Heart left ventricle (tissue), 13 donors: ENCODE measurements around the gene SYTL5.

Experiments
- POLR2A ChIP-seq, 2 donors: fragments of 450-650 bp; IDR thresholded peaks; one replicate each; pipeline ENCODE4 v1.6.1; 2017; ENCODE audit warnings: antibody characterized with exemption in 2 of 2, mild to moderate bottlenecking in 2 of 2, moderate library complexity in 2 of 2
- TF ChIP-seq, protein P1 (sequence below), 12 donors: fragments of 200-600 bp; sonication (generic) in 4 of 12; IDR thresholded peaks; one replicate each; pipeline versions ENCODE4 v1.5.0 to v1.8.0; 2018 to 2022; ENCODE audit warnings: antibody characterized with exemption in 12 of 12, mild to moderate bottlenecking in 5 of 12
- donor health status: ischemic (EF 13 %, LVEDD 7.1; RV severe dilation, severe dysfunction).
- donor health status: DM: no; HTN: yes; CAD: no.
- donor health status: DM: no; HTN: no; CAD: no.
- donor health status: ischemic (EF 25% LVEDD 6.9; RV normal size, moderate dysfunction).
- donor health status: ischemic (EF 25% LVEDD 5.7; RV mildly dilated, moderate dysfunction).
- donor health status: ischemic (EF 35%, LVEDD 5.7; RV mildly dilated, moderate dysfunction).
- donor health status: nonischemic (EF 11% LVEDD 7.7; RV severe dilation, severe dysfunction).
- donor health status: DM: yes; HTN: yes; CAD: no.
- donor health status: PGD.
- donor health status: ischemic (EF 29% LVEDD 5.4; RV normal size, mild dysfunction).
- donor health status: nonischemic (EF 23%, LVEDD 6.1; RV moderate dilation, normal function).

DNA sequence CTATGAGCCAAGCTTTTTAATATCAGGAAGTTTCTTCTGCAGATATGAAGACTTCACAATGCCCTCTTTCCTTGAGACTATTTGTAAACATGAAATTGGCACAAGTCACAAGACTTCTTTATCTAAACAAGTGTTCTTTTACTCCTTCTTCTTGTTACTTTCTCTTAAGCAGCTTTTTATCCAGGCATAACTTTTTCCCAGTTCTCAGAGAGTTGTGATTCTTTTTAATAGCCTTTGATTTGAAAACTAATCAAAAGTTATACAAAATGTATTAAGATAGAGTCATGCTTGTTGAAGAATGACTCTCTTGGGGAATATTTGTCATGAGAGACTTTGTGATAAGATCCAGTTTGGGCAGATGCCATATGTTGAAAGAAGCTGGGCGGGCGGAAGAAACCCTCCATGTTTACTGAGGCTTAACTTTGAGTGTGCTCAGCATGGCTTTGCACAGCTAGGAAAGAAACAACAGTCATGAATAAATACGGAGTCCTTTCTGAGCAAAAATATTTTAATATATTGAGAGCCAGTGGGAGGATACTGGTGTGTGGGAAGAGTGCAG, 39.3 kb downstream of the SYTL5 start:
- TF ChIP-seq, protein P1, sequence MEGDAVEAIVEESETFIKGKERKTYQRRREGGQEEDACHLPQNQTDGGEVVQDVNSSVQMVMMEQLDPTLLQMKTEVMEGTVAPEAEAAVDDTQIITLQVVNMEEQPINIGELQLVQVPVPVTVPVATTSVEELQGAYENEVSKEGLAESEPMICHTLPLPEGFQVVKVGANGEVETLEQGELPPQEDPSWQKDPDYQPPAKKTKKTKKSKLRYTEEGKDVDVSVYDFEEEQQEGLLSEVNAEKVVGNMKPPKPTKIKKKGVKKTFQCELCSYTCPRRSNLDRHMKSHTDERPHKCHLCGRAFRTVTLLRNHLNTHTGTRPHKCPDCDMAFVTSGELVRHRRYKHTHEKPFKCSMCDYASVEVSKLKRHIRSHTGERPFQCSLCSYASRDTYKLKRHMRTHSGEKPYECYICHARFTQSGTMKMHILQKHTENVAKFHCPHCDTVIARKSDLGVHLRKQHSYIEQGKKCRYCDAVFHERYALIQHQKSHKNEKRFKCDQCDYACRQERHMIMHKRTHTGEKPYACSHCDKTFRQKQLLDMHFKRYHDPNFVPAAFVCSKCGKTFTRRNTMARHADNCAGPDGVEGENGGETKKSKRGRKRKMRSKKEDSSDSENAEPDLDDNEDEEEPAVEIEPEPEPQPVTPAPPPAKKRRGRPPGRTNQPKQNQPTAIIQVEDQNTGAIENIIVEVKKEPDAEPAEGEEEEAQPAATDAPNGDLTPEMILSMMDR (IDR thresholded peaks at IDR 0.05), result no peak
- no peak for TF ChIP-seq POLR2A (IDR thresholded peaks at IDR 0.05)
